A673 (cell line): ENCODE measurements around the gene ZNF778.

Experiments used
- EZH2 ChIP-seq: fragments of 200-600 bp; sonication (generic); IDR thresholded peaks from 2 replicates; pipeline ENCODE4 v1.6.1; 2017; ENCODE audit warnings: borderline replicate concordance, low read depth, mild to moderate bottlenecking, mixed read lengths, antibody characterized with exemption, low read length; ENCODE audit not compliant: poor library complexity, severe bottlenecking
- TF ChIP-seq, protein P1 (sequence below): fragments of 300-800, 200-600 bp; sonication (generic); conservative IDR thresholded peaks from 2 replicates; pipeline ENCODE4 v1.5.1; 2017; ENCODE audit warnings: low read depth, mild to moderate bottlenecking, antibody characterized with exemption, low read length, moderate library complexity, mixed read lengths

DNA sequence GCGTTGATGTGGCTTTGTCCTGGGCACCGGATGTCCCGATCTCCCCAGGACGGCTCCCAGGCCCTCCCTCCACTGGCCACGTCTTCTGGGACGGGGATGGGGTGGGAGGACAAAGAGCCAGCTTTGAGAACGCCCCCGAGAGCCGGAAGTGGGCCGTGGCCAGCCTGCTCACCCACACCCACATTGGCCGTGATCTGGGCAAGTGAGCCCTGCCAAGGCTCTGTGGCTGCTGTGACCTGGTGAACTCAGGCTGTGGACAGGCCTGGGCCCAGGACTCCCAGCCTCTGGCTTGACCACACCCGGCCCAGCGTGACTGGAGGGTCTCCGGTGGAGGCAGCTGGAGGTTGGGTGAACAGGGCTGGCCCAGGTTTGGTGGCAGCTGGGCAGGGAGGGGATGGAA lies 42.6 kb upstream of the ZNF778 start:
- TF ChIP-seq, protein P1, sequence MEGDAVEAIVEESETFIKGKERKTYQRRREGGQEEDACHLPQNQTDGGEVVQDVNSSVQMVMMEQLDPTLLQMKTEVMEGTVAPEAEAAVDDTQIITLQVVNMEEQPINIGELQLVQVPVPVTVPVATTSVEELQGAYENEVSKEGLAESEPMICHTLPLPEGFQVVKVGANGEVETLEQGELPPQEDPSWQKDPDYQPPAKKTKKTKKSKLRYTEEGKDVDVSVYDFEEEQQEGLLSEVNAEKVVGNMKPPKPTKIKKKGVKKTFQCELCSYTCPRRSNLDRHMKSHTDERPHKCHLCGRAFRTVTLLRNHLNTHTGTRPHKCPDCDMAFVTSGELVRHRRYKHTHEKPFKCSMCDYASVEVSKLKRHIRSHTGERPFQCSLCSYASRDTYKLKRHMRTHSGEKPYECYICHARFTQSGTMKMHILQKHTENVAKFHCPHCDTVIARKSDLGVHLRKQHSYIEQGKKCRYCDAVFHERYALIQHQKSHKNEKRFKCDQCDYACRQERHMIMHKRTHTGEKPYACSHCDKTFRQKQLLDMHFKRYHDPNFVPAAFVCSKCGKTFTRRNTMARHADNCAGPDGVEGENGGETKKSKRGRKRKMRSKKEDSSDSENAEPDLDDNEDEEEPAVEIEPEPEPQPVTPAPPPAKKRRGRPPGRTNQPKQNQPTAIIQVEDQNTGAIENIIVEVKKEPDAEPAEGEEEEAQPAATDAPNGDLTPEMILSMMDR: no peak
- TF ChIP-seq EZH2: no peak
